ENCODE data around the gene SMIM27. TPM values are rescaled to one million over a fixed set of nuclear protein-coding genes. Genes with fewer than 3 reads are reported as not detected.

The SMIM27 gene
- total and polyA plus RNA-seq, 2 of the 13 experiments (the other 11 are each of a cell fraction or from before 2014, with no cell fraction given), result 17.9 to 19.0 TPM

DNA sequence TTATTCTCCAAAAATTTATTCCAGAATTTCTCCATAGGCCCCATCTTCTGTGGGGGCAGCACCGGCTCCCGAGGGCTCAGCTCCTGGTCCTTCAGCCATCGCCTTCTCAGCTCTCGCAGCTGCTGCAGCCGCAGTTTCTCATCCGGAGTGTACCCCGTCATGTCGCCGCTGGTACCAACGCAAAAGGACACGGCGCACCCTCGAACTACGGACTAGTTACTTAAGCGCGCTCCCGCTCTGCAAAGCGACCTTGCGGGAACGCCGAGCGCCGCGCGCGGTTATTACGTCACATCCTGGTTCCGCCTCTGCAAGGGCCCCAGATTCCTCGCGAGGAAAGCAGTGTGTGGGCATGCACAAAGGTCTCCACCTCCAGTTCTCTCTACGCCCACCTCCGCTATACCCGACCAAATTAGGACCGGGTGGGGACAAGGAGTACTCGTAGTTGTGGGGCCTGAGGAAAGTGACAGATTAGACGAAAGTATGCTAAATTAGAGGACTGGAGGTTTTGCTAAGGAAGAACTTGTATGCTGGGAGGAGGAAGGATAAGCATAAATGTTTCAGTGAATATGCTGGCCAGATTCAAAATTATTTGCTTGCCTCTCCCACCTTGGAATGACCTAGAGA, 20.9 kb downstream of the SMIM27 start, which contains the start of gene NDUFB6 (continued):
- 0 out of 2 replicates have a peak, but pooled peaks have one; percentile 25 for TF ChIP-seq LBX2 (CRISPR knock-in tag; IDR thresholded peaks at IDR 0.05; ENCODE audit: borderline replicate concordance)
- TF ChIP-seq ZNF263 (CRISPR knock-in tag; IDR thresholded peaks at IDR 0.05), result 0 out of 2 replicates have a peak, but pooled peaks have one; percentile 7
- TF ChIP-seq TEAD2 (CRISPR knock-in tag; IDR thresholded peaks at IDR 0.05), result no peak
- peak; percentile 76 for TF ChIP-seq HDAC2 (CRISPR knock-in tag; IDR thresholded peaks at IDR 0.05)
- no peak for TF ChIP-seq ADNP (CRISPR knock-in tag; IDR thresholded peaks at IDR 0.05)
- peak; percentile 64; the same call in 1 of the 2 replicates for TF ChIP-seq ZNF563 (CRISPR knock-in tag; IDR thresholded peaks at IDR 0.05)
- TF ChIP-seq ZSCAN31 (CRISPR knock-in tag; IDR thresholded peaks at IDR 0.05; ENCODE audit: low read depth), result peak; percentile 83; the same call in 1 of the 2 replicates
- TF ChIP-seq BCLAF1 (IDR thresholded peaks at IDR 0.05), result no peak
- 0 out of 2 replicates have a peak, but pooled peaks have one; percentile 38 for TF ChIP-seq CSRNP2 (CRISPR knock-in tag; conservative IDR thresholded peaks at IDR 0.05; ENCODE audit: low read depth)
- TF ChIP-seq ZNF33A (CRISPR knock-in tag; IDR thresholded peaks at IDR 0.05; ENCODE audit: borderline replicate concordance), result no peak
- peak; percentile 60; the same call in 1 of the 2 replicates for TF ChIP-seq GMEB2 (CRISPR knock-in tag; IDR thresholded peaks at IDR 0.05; ENCODE audit: low read depth)
- peak; percentile 86; the same call in 1 of the 2 replicates for TF ChIP-seq MIER3 (CRISPR knock-in tag; IDR thresholded peaks at IDR 0.05; ENCODE audit: borderline replicate concordance)
- TF ChIP-seq ZGPAT (CRISPR knock-in tag; IDR thresholded peaks at IDR 0.05), result peak; percentile 70; the same call in 1 of the 2 replicates
- TF ChIP-seq AHR (CRISPR knock-in tag; IDR thresholded peaks at IDR 0.05), result no peak
- peak; percentile 85 for TF ChIP-seq TBX2 (CRISPR knock-in tag; IDR thresholded peaks at IDR 0.05; ENCODE audit: borderline replicate concordance)
- TF ChIP-seq ERF (CRISPR knock-in tag; IDR thresholded peaks at IDR 0.05), result peak; percentile 82
- 0 out of 2 replicates have a peak, but pooled peaks have one; percentile 39 for TF ChIP-seq ZNF639 (CRISPR knock-in tag; conservative IDR thresholded peaks at IDR 0.05)
- no peak for TF ChIP-seq ZNF550 (CRISPR knock-in tag; IDR thresholded peaks at IDR 0.05; ENCODE audit: borderline replicate concordance)
- no peak for TF ChIP-seq MED8 (CRISPR knock-in tag; IDR thresholded peaks at IDR 0.05; ENCODE audit: insufficient replicate concordance)
- TF ChIP-seq ZNF430 (CRISPR knock-in tag; IDR thresholded peaks at IDR 0.05), result peak; percentile 77; the same call in 1 of the 2 replicates

Measured in HepG2 (cell line).